Activated T-cell treated with anti-CD3 and anti-CD28 coated beads, Interleukin-2, amount 50 U/mL, for 72 hours (primary cell): ENCODE results near the gene DBNDD1. TPM values are rescaled to one million over a fixed set of nuclear protein-coding genes. Genes with fewer than 3 reads are reported as not detected.
A peak's percentile ranks its signal among the peaks of the same experiment; 100 is the strongest.
"Not testable (repeated sequence)": the region's sequence is repeated elsewhere in the genome, so short reads cannot be mapped to it uniquely, and the experiment has no call there.

Experiments
- ATAC-seq, 2 donors: fragments of 150-1000 bp; cut with Tn5 transposase; replicated peaks in 1 of 2; 2 replicates each; pipeline ENCODE4 v1.10.0; 2021; ENCODE audit warnings: moderate library complexity in 2 of 2, mild to moderate bottlenecking in 1 of 2
- DNase-seq, 2 donors: peaks; one replicate each; pipeline ENCODE4 v3.0.0; 2021 to 2022; ENCODE audit warnings: mixed read lengths in 1 of 2
- H3K27ac Mint-ChIP-seq: one replicate; pipeline ENCODE4 v1.8.0; 2022; ENCODE audit warnings: mild to moderate bottlenecking, moderate library complexity, mixed read lengths
- H3K27me3 Mint-ChIP-seq: one replicate; pipeline ENCODE4 v1.8.0; 2022; ENCODE audit warnings: low read depth, mixed read lengths
- H3K36me3 Mint-ChIP-seq, 2 donors: one replicate each; pipeline ENCODE4 v1.8.0; 2022; ENCODE audit warnings: mixed read lengths in 2 of 2, mild to moderate bottlenecking in 1 of 2; ENCODE audit not compliant: insufficient read depth in 2 of 2
- H3K4me1 Mint-ChIP-seq: one replicate; pipeline ENCODE4 v1.8.0; 2022; ENCODE audit warnings: low read depth, mixed read lengths
- H3K4me3 Mint-ChIP-seq, 2 donors: one replicate each; pipeline ENCODE4 v1.8.0; 2022; ENCODE audit warnings: mild to moderate bottlenecking in 2 of 2, mixed read lengths in 2 of 2, moderate library complexity in 2 of 2
- H3K9me3 Mint-ChIP-seq, 2 donors: one replicate each; pipeline ENCODE4 v1.8.0; 2022; ENCODE audit warnings: mixed read lengths in 2 of 2
- total RNA-seq, 2 donors: library from RNA; stranded (reverse); gene quantifications; one replicate each; pipeline ENCODE4 v1.2.3, GENCODE V29; 2022

DBNDD1 gene
- 1 to 10 TPM in 1 of 2 donors, under 1 TPM in 1; 0.70 to 1.4 TPM for total RNA-seq

- H3K4me3 Mint-ChIP-seq, result peak within 1 kb of the TSS; percentile 76 to 88
- H3K4me1 Mint-ChIP-seq, result peaks cover 13% of the 10 kb centered on the region
- H3K36me3 Mint-ChIP-seq, result peaks cover 0 to 5% of the 10 kb centered on the region in 2 donors
- peak within 1 kb of the TSS; percentile 57 for H3K27ac Mint-ChIP-seq
- ATAC-seq (no peak), DNase-seq (no peak)
- H3K9me3 Mint-ChIP-seq, result peaks cover 0 to 2% of the 10 kb centered on the region in 2 donors
- peaks cover 7% of the 10 kb centered on the region for H3K27me3 Mint-ChIP-seq
Measured at GRCh38 chr16:90018652-90019542, at the start of gene DBNDD1. Gene DBNDD1, minus strand, starts transcription at chr16:90019456. Its CDS starts 115 bp downstream, at chr16:90019341.

- no peak overlapping the region for H3K4me3 Mint-ChIP-seq
- DNase-seq (no peak), ATAC-seq (no peak)
- peaks cover 6% of the 10 kb centered on the region for H3K27me3 Mint-ChIP-seq
- no peaks in the 10 kb centered on the region for H3K36me3 Mint-ChIP-seq
- H3K9me3 Mint-ChIP-seq, result no peaks in the 10 kb centered on the region
- H3K4me1 Mint-ChIP-seq, result peaks cover 12% of the 10 kb centered on the region
- no peak overlapping the region for H3K27ac Mint-ChIP-seq
Measured at GRCh38 chr16:90061437-90061836, 42.2 kb upstream of the DBNDD1 start.

- Mint-ChIP-seq H3K27me3 (peaks cover 6% of the 10 kb centered on the region), H3K27ac (no peak overlapping the region), H3K4me3 (no peak overlapping the region), H3K36me3 (peaks cover 13 to 14% of the 10 kb centered on the region in 2 donors), H3K4me1 (peaks cover 12% of the 10 kb centered on the region), H3K9me3 (peaks cover 12 to 16% of the 10 kb centered on the region in 2 donors)
- ATAC-seq (peak; percentile 66 to 95), DNase-seq (peak; percentile 14 to 37)
Measured at GRCh38 chr16:90057738-90058173, 38.5 kb upstream of the DBNDD1 start.

- H3K27me3 Mint-ChIP-seq, ATAC-seq, H3K27ac Mint-ChIP-seq, H3K4me3 Mint-ChIP-seq, DNase-seq: not testable (repeated sequence)
- Mint-ChIP-seq H3K9me3 (peaks cover 12 to 16% of the 10 kb centered on the region in 2 donors), H3K36me3 (peaks cover 13 to 14% of the 10 kb centered on the region in 2 donors), H3K4me1 (peaks cover 12% of the 10 kb centered on the region)
Measured at GRCh38 chr16:90056521-90056920, 37.3 kb upstream of the DBNDD1 start.

- Mint-ChIP-seq H3K4me1 (peaks cover 12% of the 10 kb centered on the region), H3K36me3 (peaks cover 13 to 14% of the 10 kb centered on the region in 2 donors), H3K4me3 (no peak overlapping the region), H3K27me3 (peaks cover 6% of the 10 kb centered on the region), H3K27ac (no peak overlapping the region), H3K9me3 (peaks cover 12 to 16% of the 10 kb centered on the region in 2 donors)
- no peak for ATAC-seq
- no peak for DNase-seq
Measured at GRCh38 chr16:90055371-90055770, 36.1 kb upstream of the DBNDD1 start.

GRCh38 chr16:90054554-90054953, 35.3 kb upstream of the DBNDD1 start:
- ATAC-seq (no peak), DNase-seq (no peak)
- no peak overlapping the region for H3K4me3 Mint-ChIP-seq
- H3K36me3 Mint-ChIP-seq, result peaks cover 13 to 14% of the 10 kb centered on the region in 2 donors
- peaks cover 12% of the 10 kb centered on the region for H3K4me1 Mint-ChIP-seq
- peaks cover 12 to 16% of the 10 kb centered on the region in 2 donors for H3K9me3 Mint-ChIP-seq
- H3K27me3 Mint-ChIP-seq, result peaks cover 3% of the 10 kb centered on the region
- no peak overlapping the region for H3K27ac Mint-ChIP-seq

GRCh38 chr16:90053902-90054500, 34.7 kb upstream of the DBNDD1 start:
- H3K4me3 Mint-ChIP-seq, result no peak overlapping the region
- peaks cover 2% of the 10 kb centered on the region for H3K27me3 Mint-ChIP-seq
- ATAC-seq (no peak), DNase-seq (no peak)
- peaks cover 12 to 16% of the 10 kb centered on the region in 2 donors for H3K9me3 Mint-ChIP-seq
- peaks cover 12% of the 10 kb centered on the region for H3K4me1 Mint-ChIP-seq
- H3K36me3 Mint-ChIP-seq, result peaks cover 13 to 14% of the 10 kb centered on the region in 2 donors
- H3K27ac Mint-ChIP-seq, result no peak overlapping the region

GRCh38 chr16:90050969-90051368, 31.7 kb upstream of the DBNDD1 start:
- H3K36me3 Mint-ChIP-seq, result peaks cover 13 to 14% of the 10 kb centered on the region in 2 donors
- DNase-seq, result no peak
- H3K27me3 Mint-ChIP-seq, result peaks cover 14% of the 10 kb centered on the region
- H3K4me1 Mint-ChIP-seq, result peaks cover 9% of the 10 kb centered on the region
- no peak overlapping the region for H3K4me3 Mint-ChIP-seq
- H3K9me3 Mint-ChIP-seq, result peaks cover 12 to 16% of the 10 kb centered on the region in 2 donors
- H3K27ac Mint-ChIP-seq, result no peak overlapping the region
- no peak for ATAC-seq

GRCh38 chr16:90048737-90049330, 29.6 kb upstream of the DBNDD1 start:
- ATAC-seq (no peak), DNase-seq (no peak)
- Mint-ChIP-seq H3K27me3 (peaks cover 14% of the 10 kb centered on the region), H3K36me3 (peaks cover 7% of the 10 kb centered on the region in 2 donors), H3K27ac (no peak overlapping the region), H3K9me3 (peaks cover 3 to 6% of the 10 kb centered on the region in 2 donors), H3K4me3 (no peak overlapping the region), H3K4me1 (peaks cover 9% of the 10 kb centered on the region)

- H3K9me3 Mint-ChIP-seq, result peaks cover under 1 to 4% of the 10 kb centered on the region in 2 donors
- H3K4me3 Mint-ChIP-seq, result peak overlapping the region; percentile 13 to 32
- H3K27me3 Mint-ChIP-seq, result peaks cover 14% of the 10 kb centered on the region
- ATAC-seq (peak; percentile 22 to 27), DNase-seq (no peak)
- peaks cover 9% of the 10 kb centered on the region for H3K4me1 Mint-ChIP-seq
- H3K27ac Mint-ChIP-seq, result no peak overlapping the region
- H3K36me3 Mint-ChIP-seq, result peaks cover 5% of the 10 kb centered on the region in 2 donors
Measured at GRCh38 chr16:90048347-90048722, 29.1 kb upstream of the DBNDD1 start.

- peak overlapping the region; percentile 13 to 32 for H3K4me3 Mint-ChIP-seq
- H3K27me3 Mint-ChIP-seq, result peaks cover 14% of the 10 kb centered on the region
- peaks cover 9% of the 10 kb centered on the region for H3K4me1 Mint-ChIP-seq
- no peaks in the 10 kb centered on the region for H3K9me3 Mint-ChIP-seq
- ATAC-seq (peak; percentile 28 to 39), DNase-seq (no peak)
- H3K27ac Mint-ChIP-seq, result no peak overlapping the region
- peaks cover 0 to 2% of the 10 kb centered on the region in 2 donors for H3K36me3 Mint-ChIP-seq
Measured at GRCh38 chr16:90047714-90048346, 28.6 kb upstream of the DBNDD1 start.

GRCh38 chr16:90046971-90047713, 27.9 kb upstream of the DBNDD1 start:
- no peak overlapping the region for H3K27ac Mint-ChIP-seq
- DNase-seq (no peak), ATAC-seq (peak; percentile 45 to 55)
- peak overlapping the region in 1 of 2 donors; percentile 43 for H3K4me3 Mint-ChIP-seq
- H3K36me3 Mint-ChIP-seq, result peaks cover 0 to 2% of the 10 kb centered on the region in 2 donors
- H3K4me1 Mint-ChIP-seq, result peaks cover 9% of the 10 kb centered on the region
- H3K9me3 Mint-ChIP-seq, result no peaks in the 10 kb centered on the region
- H3K27me3 Mint-ChIP-seq, result peaks cover 14% of the 10 kb centered on the region
